Measurements from ENCODE around the gene CANT1.

Gene CANT1

DNA sequence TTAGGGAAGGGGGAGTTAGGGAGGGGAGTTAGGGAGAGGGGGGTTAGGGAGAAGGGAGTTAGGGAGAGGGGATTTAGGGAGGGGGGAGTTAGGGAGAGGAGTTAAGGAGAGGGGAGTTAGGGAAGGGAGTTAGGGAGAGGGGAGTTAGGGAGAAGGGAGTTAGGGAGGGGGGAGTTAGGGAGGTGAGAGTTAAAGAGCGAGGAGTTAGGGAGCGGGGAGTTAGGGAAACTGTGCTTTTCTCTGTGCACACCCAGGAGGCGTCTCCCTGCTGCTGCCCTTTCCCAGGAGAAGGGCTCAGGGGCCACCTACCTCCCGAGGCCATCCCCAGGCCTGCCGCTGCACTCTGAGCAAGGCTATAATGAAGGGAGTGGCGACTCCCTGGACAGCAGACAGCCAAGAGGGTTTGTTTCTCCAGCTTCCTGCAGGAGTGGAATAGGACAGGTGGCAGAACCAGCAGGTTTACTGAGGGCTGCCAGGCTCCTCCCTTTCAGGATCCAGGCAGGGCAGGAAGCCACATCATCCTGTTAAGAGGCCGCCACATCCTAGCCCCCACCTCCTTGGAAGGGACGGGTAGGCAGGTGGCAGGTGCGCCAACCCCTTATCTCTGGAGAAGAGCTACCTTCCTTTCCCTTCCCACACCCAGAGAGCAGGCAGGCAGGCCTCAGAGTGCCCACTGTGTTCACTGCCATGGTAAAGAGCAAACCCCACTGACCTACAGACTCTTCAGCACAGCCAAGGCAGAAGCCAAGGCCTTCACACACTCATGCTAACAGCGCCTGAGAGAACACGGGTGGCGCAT lies 4.3 kb downstream of the CANT1 start:
- Histone ChIP-seq H3K27ac (ENCODE audit: low read length) (no peak overlapping the region), H3K9ac (ENCODE audit: low read length) (no peak overlapping the region), H3K27me3 (ENCODE audit: low read depth, low read length) (no peaks in the 10 kb centered on the region), H3K36me3 (replicated peaks; ENCODE audit: low read depth, low read length) (peaks cover 4% of the 10 kb centered on the region), H4K20me1 (ENCODE audit: insufficient read depth, low read length) (peaks cover 37% of the 10 kb centered on the region), H3K4me3 (ENCODE audit: low read length) (no peak overlapping the region), H3K4me1 (ENCODE audit: low read length) (peaks cover 12% of the 10 kb centered on the region), H3K4me2 (ENCODE audit: low read length) (no peak overlapping the region), H2AFZ (ENCODE audit: low read depth, low read length) (no peak overlapping the region), H3K79me2 (ENCODE audit: low read length) (peaks cover 82% of the 10 kb centered on the region), H3K9me3 (ENCODE audit: insufficient read depth, low read length) (no peaks in the 10 kb centered on the region)
- TF ChIP-seq EZH2phosphoT487 (IDR thresholded peaks at IDR 0.05; ENCODE audit: low read depth) (no peak), CTCF (IDR thresholded peaks at IDR 0.05; ENCODE audit: low read depth, low read length) (no peak)

DNA sequence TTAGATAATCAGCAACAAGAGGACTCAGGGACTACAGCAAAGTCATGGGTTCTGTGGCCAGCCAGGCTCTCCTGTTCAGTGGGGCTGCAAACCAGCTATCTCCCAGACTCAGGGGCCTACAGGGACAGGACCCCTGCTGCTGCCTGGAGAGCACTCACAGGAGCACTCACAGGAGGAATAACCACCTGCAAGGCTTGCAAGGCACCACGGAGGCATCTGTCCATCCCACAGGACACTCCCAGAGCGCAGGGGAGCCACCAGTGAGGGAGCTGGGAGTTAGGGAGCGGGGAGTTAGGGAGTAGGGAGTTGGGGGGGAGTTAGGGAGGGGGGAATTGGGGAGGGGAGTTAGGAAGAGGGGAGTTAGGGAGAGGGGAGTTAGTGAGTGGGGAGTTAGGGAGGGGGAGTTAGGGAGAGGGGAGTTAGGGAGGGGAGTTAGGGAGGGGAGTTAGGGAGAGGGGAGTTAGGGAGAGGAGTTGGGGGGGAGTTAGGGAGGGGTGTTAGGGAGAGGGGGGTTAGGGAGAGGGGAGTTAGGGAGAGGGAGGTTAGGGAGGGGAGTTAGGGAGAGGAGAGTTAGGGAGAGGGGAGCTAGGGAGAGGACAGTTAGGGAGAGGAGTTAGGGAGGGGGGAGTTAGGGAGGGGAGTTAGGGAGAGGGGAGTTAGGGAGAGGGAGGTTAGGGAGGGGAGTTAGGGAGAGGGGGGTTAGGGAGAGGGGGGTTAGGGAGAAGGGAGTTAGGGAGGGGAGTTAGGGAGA lies 5.7 kb downstream of the CANT1 start:
- Histone ChIP-seq H4K20me1 (ENCODE audit: insufficient read depth, low read length) (peaks cover 40% of the 10 kb centered on the region), H3K4me2 (ENCODE audit: low read length) (no peak overlapping the region), H3K4me1 (ENCODE audit: low read length) (peaks cover 8% of the 10 kb centered on the region), H3K27ac (ENCODE audit: low read length) (no peak overlapping the region), H3K36me3 (replicated peaks; ENCODE audit: low read depth, low read length) (peaks cover 4% of the 10 kb centered on the region), H3K27me3 (ENCODE audit: low read depth, low read length) (no peaks in the 10 kb centered on the region), H3K4me3 (ENCODE audit: low read length) (no peak overlapping the region), H3K9me3 (ENCODE audit: insufficient read depth, low read length) (no peaks in the 10 kb centered on the region), H3K9ac (ENCODE audit: low read length) (no peak overlapping the region), H3K79me2 (ENCODE audit: low read length) (peaks cover 72% of the 10 kb centered on the region), H2AFZ (ENCODE audit: low read depth, low read length) (no peak overlapping the region)
- TF ChIP-seq CTCF (IDR thresholded peaks at IDR 0.05; ENCODE audit: low read depth, low read length) (no peak), EZH2phosphoT487 (IDR thresholded peaks at IDR 0.05; ENCODE audit: low read depth) (no peak)

DNA sequence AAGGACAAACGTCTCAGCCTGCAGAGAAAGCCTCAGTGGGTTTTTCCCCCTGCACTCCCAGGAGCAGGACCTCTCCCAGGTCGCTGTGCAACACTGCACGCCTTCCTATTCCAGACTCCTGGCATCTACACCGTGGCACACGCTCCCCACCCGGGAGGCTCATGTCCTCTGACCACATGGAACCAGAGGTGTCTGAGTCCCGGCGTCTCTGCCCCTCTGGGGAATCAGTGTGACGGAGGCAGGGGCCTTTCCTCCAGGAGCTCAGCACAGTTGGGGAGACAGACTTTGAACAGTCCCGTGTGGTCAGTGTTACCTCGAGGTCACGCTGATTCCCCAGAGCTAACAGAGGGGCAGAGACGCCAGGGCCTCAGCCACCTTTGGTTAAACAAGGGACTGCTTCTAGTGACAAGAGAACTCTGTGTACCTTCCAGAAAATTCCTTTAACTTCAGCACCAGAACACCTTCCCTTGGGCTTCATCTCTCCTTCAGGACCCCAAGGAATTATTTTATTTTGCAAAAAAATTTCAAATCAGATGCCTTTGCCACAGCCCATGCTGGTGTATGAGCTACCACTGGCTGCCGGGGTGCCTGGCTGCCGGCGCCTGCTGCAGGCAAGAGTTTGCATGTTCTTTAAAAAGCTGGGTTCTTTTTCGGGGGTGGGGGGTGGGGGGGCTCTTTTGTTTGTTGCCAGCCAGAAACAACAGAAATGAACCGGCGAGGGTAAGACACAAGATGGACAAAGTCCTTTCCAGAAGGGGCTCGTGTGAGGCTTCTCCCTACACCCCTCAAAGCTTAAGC lies 6.6 kb downstream of the CANT1 start:
- Histone ChIP-seq H3K27me3 (ENCODE audit: low read depth, low read length) (no peaks in the 10 kb centered on the region), H3K79me2 (ENCODE audit: low read length) (peaks cover 64% of the 10 kb centered on the region), H3K9me3 (ENCODE audit: insufficient read depth, low read length) (no peaks in the 10 kb centered on the region), H3K9ac (ENCODE audit: low read length) (no peak overlapping the region), H3K36me3 (replicated peaks; ENCODE audit: low read depth, low read length) (peaks cover 4% of the 10 kb centered on the region), H4K20me1 (ENCODE audit: insufficient read depth, low read length) (peaks cover 39% of the 10 kb centered on the region), H3K4me3 (ENCODE audit: low read length) (no peak overlapping the region), H3K4me1 (ENCODE audit: low read length) (no peaks in the 10 kb centered on the region), H3K4me2 (ENCODE audit: low read length) (no peak overlapping the region), H3K27ac (ENCODE audit: low read length) (no peak overlapping the region), H2AFZ (ENCODE audit: low read depth, low read length) (no peak overlapping the region)
- TF ChIP-seq EZH2phosphoT487 (IDR thresholded peaks at IDR 0.05; ENCODE audit: low read depth) (no peak), CTCF (IDR thresholded peaks at IDR 0.05; ENCODE audit: low read depth, low read length) (no peak)

DNA sequence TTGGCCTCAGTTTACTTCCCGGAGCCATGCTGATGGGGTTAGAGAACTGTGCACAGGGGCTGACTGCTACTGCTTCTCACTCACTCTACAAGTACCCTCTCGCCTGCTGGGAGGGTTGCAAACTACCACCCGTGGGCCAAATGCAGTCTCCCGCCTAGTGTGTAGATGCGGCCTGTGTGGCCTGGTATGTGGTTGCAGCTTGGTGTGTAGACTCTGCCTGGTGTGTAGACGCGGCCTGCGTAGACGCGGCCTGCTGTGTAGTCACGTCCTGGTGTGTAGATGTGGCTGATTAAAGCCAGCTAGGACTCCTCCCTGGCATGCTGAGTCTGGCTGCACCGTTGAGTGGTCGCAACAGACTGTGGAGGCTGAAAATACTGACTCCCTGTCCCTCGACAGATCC lies 7.3 kb downstream of the CANT1 start:
- H3K4me1 ChIP-seq (ENCODE audit: low read length) = no peaks in the 10 kb centered on the region
- H3K79me2 ChIP-seq (ENCODE audit: low read length) = peaks cover 57% of the 10 kb centered on the region
- H3K36me3 ChIP-seq (replicated peaks; ENCODE audit: low read depth, low read length) = peaks cover 4% of the 10 kb centered on the region
- TF ChIP-seq CTCF (IDR thresholded peaks at IDR 0.05; ENCODE audit: low read depth, low read length) (no peak), EZH2phosphoT487 (IDR thresholded peaks at IDR 0.05; ENCODE audit: low read depth) (no peak)
- no peaks in the 10 kb centered on the region for H3K9me3 ChIP-seq (ENCODE audit: insufficient read depth, low read length)
- H3K27me3 ChIP-seq (ENCODE audit: low read depth, low read length) = no peaks in the 10 kb centered on the region
- no peak overlapping the region for H3K4me2 ChIP-seq (ENCODE audit: low read length)
- H3K27ac ChIP-seq (ENCODE audit: low read length) = no peak overlapping the region
- H3K4me3 ChIP-seq (ENCODE audit: low read length) = no peak overlapping the region
- H4K20me1 ChIP-seq (ENCODE audit: insufficient read depth, low read length) = peaks cover 35% of the 10 kb centered on the region
- H2AFZ ChIP-seq (ENCODE audit: low read depth, low read length) = no peak overlapping the region
- H3K9ac ChIP-seq (ENCODE audit: low read length) = no peak overlapping the region

Data from OCI-LY3 (cell line).